Fibroblast of mammary gland (primary cell): ENCODE measurements around the gene ULK4.
"Not testable (repeated sequence)": the region's sequence is repeated elsewhere in the genome, so short reads cannot be mapped to it uniquely, and the experiment has no call there.

Source experiments
- DNase-seq: peaks from one replicate; pipeline ENCODE4 v3.0.0-alpha.2; 2010; ENCODE audit warnings: low read depth
- H3K4me3 ChIP-seq: 2 replicates; pipeline ENCODE4 v1.5.1; 2011; ENCODE audit warnings: low read depth, mild to moderate bottlenecking, low read length, moderate library complexity; ENCODE audit not compliant: control insufficient read depth
- TF ChIP-seq, protein P1 (sequence below): conservative IDR thresholded peaks from 2 replicates; pipeline ENCODE4 v1.5.1; 2011; ENCODE audit warnings: low read depth, low read length, inconsistent platforms; ENCODE audit not compliant: control insufficient read depth, insufficient read depth

The ULK4 gene

DNA sequence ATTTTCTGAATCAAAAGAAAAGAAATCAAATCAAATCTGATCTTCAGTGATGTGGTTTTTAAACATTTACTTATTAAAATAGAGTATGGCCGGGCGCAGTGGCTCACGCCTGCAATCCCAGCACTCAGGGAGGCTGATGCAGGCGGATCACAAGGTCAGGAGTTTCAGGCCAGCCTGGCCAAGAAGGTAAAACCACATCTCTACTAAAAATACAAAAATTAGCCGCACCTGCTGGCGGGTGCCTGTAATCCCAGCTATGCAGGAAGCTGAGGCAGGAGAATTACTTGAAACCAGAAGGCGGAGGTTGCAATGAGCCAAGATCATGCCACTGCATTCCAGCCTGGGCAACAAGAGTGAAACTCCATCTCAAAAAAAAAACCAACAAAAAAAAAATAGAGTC is 169.1 kb downstream of the ULK4 start:
- TF ChIP-seq, protein P1, sequence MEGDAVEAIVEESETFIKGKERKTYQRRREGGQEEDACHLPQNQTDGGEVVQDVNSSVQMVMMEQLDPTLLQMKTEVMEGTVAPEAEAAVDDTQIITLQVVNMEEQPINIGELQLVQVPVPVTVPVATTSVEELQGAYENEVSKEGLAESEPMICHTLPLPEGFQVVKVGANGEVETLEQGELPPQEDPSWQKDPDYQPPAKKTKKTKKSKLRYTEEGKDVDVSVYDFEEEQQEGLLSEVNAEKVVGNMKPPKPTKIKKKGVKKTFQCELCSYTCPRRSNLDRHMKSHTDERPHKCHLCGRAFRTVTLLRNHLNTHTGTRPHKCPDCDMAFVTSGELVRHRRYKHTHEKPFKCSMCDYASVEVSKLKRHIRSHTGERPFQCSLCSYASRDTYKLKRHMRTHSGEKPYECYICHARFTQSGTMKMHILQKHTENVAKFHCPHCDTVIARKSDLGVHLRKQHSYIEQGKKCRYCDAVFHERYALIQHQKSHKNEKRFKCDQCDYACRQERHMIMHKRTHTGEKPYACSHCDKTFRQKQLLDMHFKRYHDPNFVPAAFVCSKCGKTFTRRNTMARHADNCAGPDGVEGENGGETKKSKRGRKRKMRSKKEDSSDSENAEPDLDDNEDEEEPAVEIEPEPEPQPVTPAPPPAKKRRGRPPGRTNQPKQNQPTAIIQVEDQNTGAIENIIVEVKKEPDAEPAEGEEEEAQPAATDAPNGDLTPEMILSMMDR = no peak

DNA sequence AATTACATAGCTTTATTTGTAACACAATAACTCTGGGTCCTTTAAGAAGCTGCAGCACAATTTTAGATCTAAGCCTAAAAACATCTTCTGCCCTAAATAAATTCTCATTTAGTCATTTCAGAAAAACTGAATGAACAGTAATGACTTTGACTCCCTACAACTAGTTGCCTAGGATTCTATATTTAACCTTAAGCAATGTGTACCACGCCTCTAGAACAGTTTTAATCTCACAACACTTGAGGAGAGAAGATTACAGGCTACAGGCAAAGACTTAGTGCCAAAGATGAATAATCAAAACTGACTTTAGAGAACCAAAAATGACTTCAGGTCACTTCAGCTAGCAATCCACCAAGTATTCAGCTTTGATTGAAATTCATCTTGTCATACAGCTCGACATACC is 192.8 kb downstream of the ULK4 start:
- no peak for DNase-seq
- TF ChIP-seq, protein P1 = no peak
- no peak overlapping the region for H3K4me3 ChIP-seq

More for the DNA sequence above, 169.1 kb downstream of the ULK4 start:
- DNase-seq = no peak
- no peak overlapping the region for H3K4me3 ChIP-seq

DNA sequence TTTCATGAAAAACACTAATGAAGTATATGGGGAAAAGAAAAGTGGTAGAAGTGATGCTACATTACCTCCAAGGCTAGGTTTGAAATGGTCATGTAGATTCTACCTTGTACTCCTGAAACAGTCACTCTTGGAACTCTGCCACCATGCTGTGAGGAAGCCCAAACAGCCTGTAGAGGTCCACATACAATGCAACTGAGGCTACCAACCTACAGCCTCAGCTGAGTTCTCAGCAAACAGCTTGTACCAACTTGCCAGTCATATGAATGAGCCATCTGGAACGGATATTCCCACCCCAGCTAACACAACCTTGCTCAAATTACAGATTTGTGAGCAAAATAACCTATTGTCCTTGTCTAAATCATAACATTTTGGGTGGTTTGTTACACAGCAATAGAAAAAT is 193.5 kb downstream of the ULK4 start:
- DNase-seq = no peak
- TF ChIP-seq, protein P1 = no peak
- H3K4me3 ChIP-seq = no peak overlapping the region

DNA sequence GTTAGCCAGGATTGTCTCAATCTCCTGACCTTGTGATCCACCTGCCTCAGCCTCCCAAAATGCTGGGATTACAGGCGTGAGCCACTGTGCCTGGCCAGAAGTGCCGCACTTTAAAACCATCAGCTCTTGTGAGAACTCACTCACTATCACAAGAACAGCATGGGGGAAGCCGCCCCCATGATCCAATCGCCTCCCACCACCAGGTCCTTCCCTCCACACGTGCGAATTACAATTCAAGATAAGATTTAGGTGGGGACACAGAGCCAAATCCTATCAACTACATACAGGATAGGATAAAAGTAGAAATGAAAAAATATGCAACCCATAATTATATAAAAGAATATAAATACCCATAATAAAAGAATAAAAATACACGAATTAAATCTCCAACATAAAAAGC is 199.0 kb downstream of the ULK4 start:
- not testable (repeated sequence) for DNase-seq, H3K4me3 ChIP-seq

DNA sequence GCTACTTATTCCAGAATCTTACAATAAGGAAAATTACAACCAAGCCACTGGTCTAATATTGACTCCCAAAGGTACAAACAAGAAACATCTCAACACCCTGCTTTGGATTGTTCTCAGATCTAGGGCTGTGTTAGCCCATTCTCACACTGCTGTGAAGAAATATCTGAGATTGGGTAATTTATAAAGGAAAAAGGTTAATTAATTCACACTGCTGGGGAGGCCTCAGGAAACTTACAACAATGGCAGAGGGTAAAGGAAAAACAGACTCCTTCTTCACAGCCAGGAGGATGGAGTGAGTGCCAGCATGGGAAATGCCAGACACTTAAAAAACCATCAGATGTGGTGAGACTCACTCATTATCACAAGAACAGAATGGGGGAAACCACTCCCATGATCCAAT is 208.3 kb downstream of the ULK4 start:
- no peak for DNase-seq
- no peak overlapping the region for H3K4me3 ChIP-seq
- TF ChIP-seq, protein P1 = no peak

DNA sequence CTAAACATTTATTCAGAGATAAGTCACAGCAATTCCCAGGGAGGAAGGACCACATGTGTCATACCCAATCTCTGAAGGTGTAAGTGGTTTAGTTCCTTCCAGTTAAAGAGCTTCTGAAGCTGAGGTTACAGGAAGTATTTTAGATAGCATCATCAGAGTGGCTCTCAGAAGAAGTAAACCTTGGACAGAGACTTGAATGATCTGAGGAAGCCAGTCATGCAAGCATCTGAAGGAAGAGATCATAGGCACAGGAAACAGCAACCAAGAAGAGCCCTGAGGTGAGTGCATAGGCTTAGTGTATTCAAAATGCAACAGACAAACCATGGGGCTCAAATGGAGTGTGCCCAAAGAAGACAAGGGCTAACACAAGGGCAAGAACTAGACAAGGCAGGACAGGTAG is 210.3 kb downstream of the ULK4 start:
- no peak overlapping the region for H3K4me3 ChIP-seq
- DNase-seq = no peak
- TF ChIP-seq, protein P1 = no peak

DNA sequence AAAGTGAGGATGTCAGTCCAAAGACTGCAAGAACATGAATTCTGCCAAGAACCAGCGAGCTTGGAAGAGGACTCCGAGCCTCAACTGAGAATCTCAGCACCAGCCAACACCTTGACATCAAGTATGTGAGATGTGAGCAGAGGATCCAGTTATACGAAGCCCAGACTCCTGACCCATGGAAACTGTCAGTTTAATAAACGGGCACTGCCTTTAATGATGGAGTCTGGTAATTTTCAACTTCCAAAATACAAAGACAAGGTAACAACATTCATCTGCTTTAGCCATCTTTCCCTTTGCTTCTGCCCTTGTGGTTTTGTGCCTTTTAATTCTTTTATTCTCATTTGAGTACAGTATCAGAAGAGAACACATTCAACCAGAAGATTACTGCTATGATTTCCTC is 211.9 kb downstream of the ULK4 start:
- H3K4me3 ChIP-seq = no peak overlapping the region
- TF ChIP-seq, protein P1 = no peak
- no peak for DNase-seq
